HepG2 (cell line): ENCODE data around the gene FBXO30. TPM values are rescaled to one million over a fixed set of nuclear protein-coding genes. Genes with fewer than 3 reads are reported as not detected.

ENCODE experiments used
- ATAC-seq: fragments of 200-7000 bp; cut with Tn5 transposase; 3 replicates; pipeline ENCODE4 v1.9.1; 2020; ENCODE audit warnings: mild to moderate bottlenecking, moderate library complexity
- BruUV-seq: library from RNA; stranded (reverse); fragments of 400-500 nt; replicated peaks from 2 replicates; lab custom pipeline; 2021; lab: Mats Ljungman, UMichigan
- CTCF ChIA-PET: fragments of 300-600 bp; formaldehyde crosslinking; extraction: SDS; loops from one replicate; lab custom pipeline; 2021; ENCODE audit warnings: low total read pairs, inconsistent platforms, low intra/inter-chr PET ratio; lab: Yijun Ruan, JAX
- POLR2A ChIA-PET: fragments of 350-600 bp; sonication (Branson Sonifier 250); formaldehyde crosslinking; loops from one replicate; lab custom pipeline; 2020; ENCODE audit warnings: antibody characterized with exemption, inconsistent platforms; lab: Yijun Ruan, JAX
- DNase-seq: peaks from one replicate; pipeline ENCODE4 v3.0.0-alpha.2; 2015; ENCODE audit warnings: low spot score
- FAIRE-seq: peaks from 3 replicates; lab custom pipeline; 2011; peaks lifted over from hg19 to GRCh38; lab: Jason Lieb, UNC
- H2AFZ ChIP-seq: one replicate; pipeline ENCODE4 v1.6.1; 2011; ENCODE audit warnings: low read length, inconsistent platforms
- H3K27ac ChIP-seq: fragments of 300-600 bp; 3 replicates; pipeline ENCODE4 v1.8.0; 2011; ENCODE audit warnings: mixed run types, mild to moderate bottlenecking, mixed read lengths, low read length, inconsistent platforms; ENCODE audit not compliant: insufficient read depth; ENCODE audit errors: extremely low read length
- H3K27me3 ChIP-seq, 2 experiments: fragments of 200-600 bp in 1 of 2; 2 replicates in 1 of 2; 3 replicates in 1 of 2; pipeline versions ENCODE4 v1.6.0 to v1.8.0; 2011; ENCODE audit warnings: low read length in 2 of 2, mild to moderate bottlenecking in 2 of 2, moderate library complexity in 2 of 2, inconsistent platforms in 1 of 2; ENCODE audit not compliant: insufficient read depth in 2 of 2, control insufficient read depth in 1 of 2
- H3K36me3 ChIP-seq, 2 experiments: fragments of 200-600 bp in 1 of 2; replicated peaks in 1 of 2; 2 replicates in 1 of 2; 3 replicates in 1 of 2; pipeline versions ENCODE4 v1.5.1 to v1.8.0; 2011; ENCODE audit warnings: low read length in 2 of 2, inconsistent platforms in 1 of 2; ENCODE audit not compliant: insufficient read depth in 2 of 2, control insufficient read depth in 1 of 2
- H3K4me1 ChIP-seq: 2 replicates; pipeline ENCODE4 v1.5.1; 2012; ENCODE audit warnings: low read length, inconsistent platforms; ENCODE audit not compliant: insufficient read depth
- H3K4me2 ChIP-seq: 2 replicates; pipeline ENCODE4 v1.6.0; 2011; ENCODE audit warnings: low read depth, low read length, inconsistent platforms
- H3K4me3 ChIP-seq, 3 experiments: fragments of 200-600 bp in 1 of 3; sonication (generic), shearing (Covaris generic) in 1 of 3; replicated peaks in 1 of 3; 2 replicates each; pipeline ENCODE4 v1.5.1; 2011 to 2016; ENCODE audit warnings: low read length in 3 of 3, inconsistent platforms in 2 of 3, low read depth in 2 of 3, mild to moderate bottlenecking in 2 of 3, control low read depth in 1 of 3, mixed read lengths in 1 of 3; ENCODE audit not compliant: insufficient read depth in 1 of 3
- H3K79me2 ChIP-seq: one replicate; pipeline ENCODE4 v1.6.1; 2011; ENCODE audit warnings: low read length, inconsistent platforms; ENCODE audit not compliant: insufficient read depth
- H3K9ac ChIP-seq: 2 replicates; pipeline ENCODE4 v1.6.0; 2011; ENCODE audit warnings: mild to moderate bottlenecking, low read depth, low read length, inconsistent platforms; ENCODE audit not compliant: insufficient read depth
- H3K9me3 ChIP-seq: 2 replicates; pipeline ENCODE4 v1.5.1; 2012; ENCODE audit warnings: mild to moderate bottlenecking, low read length
- H4K20me1 ChIP-seq: 2 replicates; pipeline ENCODE4 v1.6.0; 2011; ENCODE audit warnings: inconsistent platforms, mild to moderate bottlenecking, low read length, moderate library complexity; ENCODE audit not compliant: insufficient read depth
- CEBPB ChIP-seq: IDR thresholded peaks from 2 replicates; pipeline ENCODE4 v1.6.1; 2011; ENCODE audit warnings: low read depth, low read length, improper control_type of control experiment, borderline replicate concordance
- ZNF329 ChIP-seq: sonication (generic); formaldehyde crosslinking; IDR thresholded peaks from 2 replicates; pipeline ENCODE4 v1.9.0; 2021; ENCODE audit warnings: low read depth, mild to moderate bottlenecking, missing genetic modification reagents
- ZSCAN25 ChIP-seq: sonication (generic); formaldehyde crosslinking; IDR thresholded peaks from 2 replicates; pipeline ENCODE4 v1.8.0; 2022; ENCODE audit warnings: mild to moderate bottlenecking, missing genetic modification reagents
- WGBS: methylation state at CpG from one replicate; pipeline ENCODE4 v1.1.6; 2017; ENCODE audit warnings: low lambda C conversion rate; 5-methylcytosine and 5-hydroxymethylcytosine counted together
- in situ Hi-C: cut with HindIII; loops from 2 replicates; pipeline ENCODE4 v1.10.0; 2017; ENCODE audit warnings: low pct_unique_long_range_greater_than_20kb; ENCODE audit not compliant: extremely low pct_ligation_motif_present
- intact Hi-C: fragments of 100-400 bp; cut with micrococcal nuclease; formaldehyde crosslinking; loops from one replicate; pipeline ENCODE4 v1.10.0; 2022; ENCODE audit not compliant: unreplicated experiment
- polyA plus RNA-seq, 8 experiments: library from polyadenylated mRNA; depleted of rRNA in 3 of 8; stranded (reverse) in 7 of 8; unstranded in 1 of 8; fragments of >200 nt; fragmentation: Illumina TruSeq in 4 of 8; extraction: Trizol in 4 of 8; gene quantifications; 2 replicates each; pipeline versions ENCODE4 v1.2.1 to v1.2.3, GENCODE V29; 2011 to 2016; ENCODE audit warnings: low read depth in 4 of 8, missing spikeins in 1 of 8, mixed read lengths in 1 of 8; ENCODE audit not compliant: insufficient read depth in 1 of 8
- total RNA-seq, 5 experiments: library from RNA; depleted of rRNA; stranded (reverse); fragments of >200 nt; fragmentation: Illumina TruSeq; extraction: Trizol; gene quantifications; 2 replicates each; pipeline ENCODE4 v1.2.3, GENCODE V29; 2016; ENCODE audit warnings: low read depth in 1 of 5
- TF ChIP-seq, protein P1 (sequence below), 2 experiments: IDR thresholded peaks; 2 replicates each; pipeline ENCODE4 v1.6.1; 2011 to 2012; ENCODE audit warnings: low read length in 2 of 2, borderline replicate concordance in 1 of 2, low read depth in 1 of 2, mild to moderate bottlenecking in 1 of 2, moderate library complexity in 1 of 2

The FBXO30 gene
- total and polyA plus RNA-seq, 2 of the 13 experiments (the other 11 are each of a cell fraction or from before 2014, with no cell fraction given): 3.2 to 7.1 TPM

DNA sequence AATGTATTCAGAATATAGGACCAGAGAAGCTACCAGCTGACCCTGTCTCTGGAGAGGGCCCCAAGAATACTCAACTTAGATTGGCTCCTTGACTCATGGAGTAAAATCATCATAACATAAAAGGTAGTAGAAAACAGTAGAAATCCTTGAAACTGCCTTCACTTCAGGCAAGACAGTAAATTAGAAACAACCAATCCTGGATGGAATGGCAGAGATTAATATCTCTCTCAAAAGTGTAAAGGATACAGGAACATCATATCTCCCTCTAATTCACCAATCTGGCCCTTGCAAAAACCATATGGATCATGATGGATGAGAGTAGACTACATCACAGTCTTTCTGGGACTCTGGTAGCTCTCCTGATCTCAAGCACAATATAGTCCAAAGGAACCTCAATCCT is 58.9 kb downstream of the FBXO30 start:
- FAIRE-seq (no peak), ATAC-seq (no peak), DNase-seq (no peak)
- Histone ChIP-seq H3K79me2 (no peaks in the 10 kb centered on the region), H3K4me3 (no peak overlapping the region), H3K27ac (no peak overlapping the region), H2AFZ (no peak overlapping the region), H3K4me1 (no peaks in the 10 kb centered on the region), H3K4me2 (no peak overlapping the region), H3K9ac (no peak overlapping the region), H4K20me1 (no peaks in the 10 kb centered on the region), H3K36me3 (no peaks in the 10 kb centered on the region), H3K9me3 (no peaks in the 10 kb centered on the region), H3K27me3 (no peaks in the 10 kb centered on the region)
- CTCF ChIA-PET: no interaction called here
- no TSS peak for BruUV-seq
- POLR2A ChIA-PET: no interaction called here
- TF ChIP-seq ZNF329 (CRISPR knock-in tag): no peak
- TF ChIP-seq, protein P1, sequence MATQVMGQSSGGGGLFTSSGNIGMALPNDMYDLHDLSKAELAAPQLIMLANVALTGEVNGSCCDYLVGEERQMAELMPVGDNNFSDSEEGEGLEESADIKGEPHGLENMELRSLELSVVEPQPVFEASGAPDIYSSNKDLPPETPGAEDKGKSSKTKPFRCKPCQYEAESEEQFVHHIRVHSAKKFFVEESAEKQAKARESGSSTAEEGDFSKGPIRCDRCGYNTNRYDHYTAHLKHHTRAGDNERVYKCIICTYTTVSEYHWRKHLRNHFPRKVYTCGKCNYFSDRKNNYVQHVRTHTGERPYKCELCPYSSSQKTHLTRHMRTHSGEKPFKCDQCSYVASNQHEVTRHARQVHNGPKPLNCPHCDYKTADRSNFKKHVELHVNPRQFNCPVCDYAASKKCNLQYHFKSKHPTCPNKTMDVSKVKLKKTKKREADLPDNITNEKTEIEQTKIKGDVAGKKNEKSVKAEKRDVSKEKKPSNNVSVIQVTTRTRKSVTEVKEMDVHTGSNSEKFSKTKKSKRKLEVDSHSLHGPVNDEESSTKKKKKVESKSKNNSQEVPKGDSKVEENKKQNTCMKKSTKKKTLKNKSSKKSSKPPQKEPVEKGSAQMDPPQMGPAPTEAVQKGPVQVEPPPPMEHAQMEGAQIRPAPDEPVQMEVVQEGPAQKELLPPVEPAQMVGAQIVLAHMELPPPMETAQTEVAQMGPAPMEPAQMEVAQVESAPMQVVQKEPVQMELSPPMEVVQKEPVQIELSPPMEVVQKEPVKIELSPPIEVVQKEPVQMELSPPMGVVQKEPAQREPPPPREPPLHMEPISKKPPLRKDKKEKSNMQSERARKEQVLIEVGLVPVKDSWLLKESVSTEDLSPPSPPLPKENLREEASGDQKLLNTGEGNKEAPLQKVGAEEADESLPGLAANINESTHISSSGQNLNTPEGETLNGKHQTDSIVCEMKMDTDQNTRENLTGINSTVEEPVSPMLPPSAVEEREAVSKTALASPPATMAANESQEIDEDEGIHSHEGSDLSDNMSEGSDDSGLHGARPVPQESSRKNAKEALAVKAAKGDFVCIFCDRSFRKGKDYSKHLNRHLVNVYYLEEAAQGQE (IDR thresholded peaks at IDR 0.05; ENCODE audit: borderline replicate concordance in 1 of 2, low read depth in 1 of 2, low read length in 2 of 2): no peak
- in situ Hi-C loops: no loop called here
- intact Hi-C loops: no loop called here

DNA sequence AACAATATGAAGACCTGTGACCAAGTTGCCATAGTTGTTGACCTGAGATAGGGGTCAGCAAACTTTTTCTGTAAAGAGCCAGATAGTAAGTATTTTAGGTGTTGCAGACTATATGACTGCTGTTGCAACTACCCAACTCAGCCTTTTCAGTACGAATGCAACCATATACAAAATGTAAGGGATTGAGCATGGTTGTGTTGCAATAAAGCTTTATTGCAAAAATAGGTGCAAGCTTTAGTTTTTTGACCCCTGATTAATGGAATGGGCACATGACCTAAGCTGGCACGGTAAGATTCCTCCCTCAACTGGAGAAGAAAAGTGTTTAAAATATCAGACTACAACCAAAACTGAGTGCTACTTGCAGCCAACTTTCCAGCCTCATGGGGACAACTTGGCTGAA is 62.0 kb downstream of the FBXO30 start:
- DNase-seq (no peak), ATAC-seq (no peak), FAIRE-seq (no peak)
- Histone ChIP-seq H3K27ac (no peak overlapping the region), H3K4me1 (peaks cover 8% of the 10 kb centered on the region), H4K20me1 (no peaks in the 10 kb centered on the region), H3K4me3 (no peak overlapping the region), H2AFZ (no peak overlapping the region), H3K36me3 (no peaks in the 10 kb centered on the region), H3K4me2 (no peak overlapping the region), H3K79me2 (no peaks in the 10 kb centered on the region), H3K9me3 (peaks cover 9% of the 10 kb centered on the region; the same call in 1 of the 2 replicates), H3K9ac (no peak overlapping the region), H3K27me3 (no peaks in the 10 kb centered on the region)
- ChIA-PET POLR2A (no interaction called here), CTCF (no interaction called here)
- intact Hi-C loops: no loop called here
- in situ Hi-C loops: no loop called here
- TF ChIP-seq CEBPB (0 out of 2 replicates have a peak, but pooled peaks have one; percentile 33), ZSCAN25 (no peak)
- 28% methylated on average over 2 of the region's 2 CpGs for WGBS
- no TSS peak for BruUV-seq
